Fibroblast of the aortic adventitia (primary cell): ENCODE data around the gene VAC14. TPM values are rescaled to one million over a fixed set of nuclear protein-coding genes. Genes with fewer than 3 reads are reported as not detected.

Source experiments
- DNase-seq: peaks from one replicate; pipeline ENCODE4 v3.0.0-alpha.2; 2010; ENCODE audit warnings: low read depth
- H3K4me3 ChIP-seq: 2 replicates; pipeline ENCODE4 v1.5.1; 2011; ENCODE audit warnings: low read depth, mild to moderate bottlenecking, control low read depth, low read length, moderate library complexity
- CTCF ChIP-seq: IDR thresholded peaks from 2 replicates; pipeline ENCODE4 v1.5.1; 2011; ENCODE audit warnings: mild to moderate bottlenecking, low read length, control low read depth, inconsistent platforms; ENCODE audit not compliant: insufficient read depth
- total RNA-seq: library from RNA; depleted of rRNA; stranded (reverse); fragments of >200 nt; gene quantifications from 2 replicates; pipeline ENCODE4 v1.2.3, GENCODE V29; 2012; ENCODE audit warnings: low replicate concordance

The VAC14 gene
- total RNA-seq, 1 donor, result 29.7 TPM

GRCh38 chr16:70778901-70779309, 22.1 kb downstream of the VAC14 start:
- peak; percentile 95 for DNase-seq
- no peak overlapping the region for H3K4me3 ChIP-seq
- TF ChIP-seq CTCF, result no peak

- no peak for TF ChIP-seq CTCF
- H3K4me3 ChIP-seq, result no peak overlapping the region
- peak; percentile 60 for DNase-seq
These were observed 23.0 kb downstream of the VAC14 start for GRCh38 chr16:70777973-70778406.

- DNase-seq, result no peak
- H3K4me3 ChIP-seq, result no peak overlapping the region
- TF ChIP-seq CTCF, result no peak
These were observed 23.5 kb downstream of the VAC14 start for GRCh38 chr16:70777496-70777895.

- no peak overlapping the region for H3K4me3 ChIP-seq
- no peak for DNase-seq
- no peak for TF ChIP-seq CTCF
These were observed 25.6 kb downstream of the VAC14 start for GRCh38 chr16:70775399-70775798.

GRCh38 chr16:70774261-70774660, 26.7 kb downstream of the VAC14 start:
- DNase-seq, result no peak
- no peak for TF ChIP-seq CTCF
- H3K4me3 ChIP-seq, result no peak overlapping the region

GRCh38 chr16:70772493-70772892, 28.5 kb downstream of the VAC14 start:
- peak; percentile 53 for DNase-seq
- H3K4me3 ChIP-seq, result no peak overlapping the region
- no peak for TF ChIP-seq CTCF
